ENCODE measurements around the gene UBN2. TPM values are rescaled to one million over a fixed set of nuclear protein-coding genes. Genes with fewer than 3 reads are reported as not detected.

Gene UBN2
- total RNA-seq (2021; ENCODE audit: unreplicated experiment) (14.8 TPM), Bru-seq, nascent RNA (percentile 71 among the genes with signal in this experiment), BruChase-seq, experiment 1, labeled RNA remaining after a 6-hour chase (percentile 82 among the genes with signal in this experiment), BruChase-seq, experiment 2, labeled RNA remaining after a 2-hour chase (percentile 86 among the genes with signal in this experiment)
- polyA plus RNA-seq (2012): 1.3 and 1.5 TPM in 2 replicates
- long read RNA-seq, partial matches to known transcripts: 2 of 3 reads
- long read RNA-seq, other reads (novel, unspliced or antisense): 1 of 3 reads

- peaks cover 3 to 18% of the 10 kb centered on the region in 2 experiments; a peak in 3 of 4 replicates for H3K4me1 ChIP-seq (ENCODE audit: control insufficient read depth in 1 of 2, insufficient read depth in 2 of 2, low read length in 2 of 2)
- peak within 1 kb of the TSS; percentile 81 for H3K4me2 ChIP-seq (ENCODE audit: low read length)
- peak within 1 kb of the TSS; percentile 75 for H3K9ac ChIP-seq (ENCODE audit: low read length)
- no peaks in the 10 kb centered on the region for H4K20me1 ChIP-seq (ENCODE audit: insufficient read depth)
- peak within 1 kb of the TSS; percentile 52; the same call in 1 of the 2 replicates for H3K27ac ChIP-seq (ENCODE audit: low read depth, low read length)
- peak within 1 kb of the TSS; percentile 95 to 96 for H3K4me3 ChIP-seq (replicated peaks in 1 of 2; ENCODE audit: low read depth in 1 of 2, low read length in 2 of 2)
- RAD21 ChIA-PET (ENCODE audit: low non-redundant PET in 1 of 2, low total read pairs in 2 of 2, uncharacterized antibody in 2 of 2, unreplicated experiment in 2 of 2): no interaction called here
- BruUV-seq (replicated peaks): no TSS peak
- no peaks in the 10 kb centered on the region for H3K36me3 ChIP-seq (ENCODE audit: control insufficient read depth in 1 of 2, insufficient read depth in 2 of 2, low read length in 2 of 2)
- no peaks in the 10 kb centered on the region for H3K9me2 ChIP-seq (ENCODE audit: insufficient read depth)
- H2AFZ ChIP-seq (ENCODE audit: low read depth, low read length, poor library complexity, severe bottlenecking): peak within 1 kb of the TSS; percentile 70
- peak; percentile 90 for ATAC-seq
- peaks cover 33% of the 10 kb centered on the region for H3K79me2 ChIP-seq (ENCODE audit: insufficient read depth, low read length)
- DNase-seq (ENCODE audit: low read depth, low spot score): peak; percentile 91
- POLR2A ChIA-PET: no interaction called here
- intact Hi-C loops (cut with micrococcal nuclease): loop anchor here (10.0 kb wide), 1 partner anchor 126 kb away; the partner anchor contains the start of gene ZC3HAV1
- H3K27me3 ChIP-seq (ENCODE audit: insufficient read depth, low read length): no peaks in the 10 kb centered on the region
- H3K9me3 ChIP-seq (ENCODE audit: control insufficient read depth in 1 of 2, insufficient read depth in 1 of 2, low read depth in 1 of 2, low read length in 2 of 2): no peaks in the 10 kb centered on the region
- CTCF ChIA-PET: no interaction called here
- TF ChIP-seq REST (IDR thresholded peaks at IDR 0.05; ENCODE audit: low read depth): no peak
- peak; percentile 49 for TF ChIP-seq TCF7L2 (IDR thresholded peaks at IDR 0.05; ENCODE audit: borderline replicate concordance, extremely low read depth, insufficient read depth, insufficient read length)
- no peak for TF ChIP-seq CTCF (IDR thresholded peaks at IDR 0.05 in 2 of 3, conservative IDR thresholded peaks at IDR 0.05 in 1 of 3; ENCODE audit: borderline replicate concordance in 1 of 3, insufficient read depth in 1 of 3, low read depth in 2 of 3, low read length in 2 of 3)
- peak; percentile 61 for TF ChIP-seq SIN3A (IDR thresholded peaks at IDR 0.05; ENCODE audit: low read depth)
- no peak for TF ChIP-seq SP1 (IDR thresholded peaks at IDR 0.05; ENCODE audit: low read depth)
- peak; percentile 97 for TF ChIP-seq YY1 (IDR thresholded peaks at IDR 0.05; ENCODE audit: extremely low read depth, insufficient replicate concordance, low read depth, low read length)
- no peak for TF ChIP-seq ZNF274 (IDR thresholded peaks at IDR 0.05; ENCODE audit: low read depth, low read length)
- peak; percentile 62 for TF ChIP-seq POLR2A (IDR thresholded peaks at IDR 0.05; ENCODE audit: borderline replicate concordance, extremely low read depth, insufficient read depth, insufficient read length)
- TF ChIP-seq ZBTB33 (IDR thresholded peaks at IDR 0.05; ENCODE audit: extremely low read depth, insufficient replicate concordance, low read length): no peak
- TF ChIP-seq EGR1 (IDR thresholded peaks at IDR 0.05; ENCODE audit: low read depth): no peak
- no peak for TF ChIP-seq CEBPB (IDR thresholded peaks at IDR 0.05; ENCODE audit: low read depth)
- peak; percentile 94 for TF ChIP-seq POLR2AphosphoS5 (IDR thresholded peaks at IDR 0.05; ENCODE audit: low read depth, low read length)
- TF ChIP-seq EZH2 (IDR thresholded peaks at IDR 0.05): no peak
- peak; percentile 73; the same call in 1 of the 2 replicates for TF ChIP-seq ZFX (IDR thresholded peaks at IDR 0.05)
Measured at GRCh38 chr7:139230774-139231512, at the start of gene UBN2. UBN2 (plus strand) TSS chr7:139231237; CDS start chr7:139231485, 248 bp downstream.
